Measurements from ENCODE around the gene OR10A2.
"Not testable (repeated sequence)": the region's sequence is repeated elsewhere in the genome, so short reads cannot be mapped to it uniquely, and the experiment has no call there.

Gene OR10A2, protein sequence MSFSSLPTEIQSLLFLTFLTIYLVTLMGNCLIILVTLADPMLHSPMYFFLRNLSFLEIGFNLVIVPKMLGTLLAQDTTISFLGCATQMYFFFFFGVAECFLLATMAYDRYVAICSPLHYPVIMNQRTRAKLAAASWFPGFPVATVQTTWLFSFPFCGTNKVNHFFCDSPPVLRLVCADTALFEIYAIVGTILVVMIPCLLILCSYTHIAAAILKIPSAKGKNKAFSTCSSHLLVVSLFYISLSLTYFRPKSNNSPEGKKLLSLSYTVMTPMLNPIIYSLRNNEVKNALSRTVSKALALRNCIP

DNA sequence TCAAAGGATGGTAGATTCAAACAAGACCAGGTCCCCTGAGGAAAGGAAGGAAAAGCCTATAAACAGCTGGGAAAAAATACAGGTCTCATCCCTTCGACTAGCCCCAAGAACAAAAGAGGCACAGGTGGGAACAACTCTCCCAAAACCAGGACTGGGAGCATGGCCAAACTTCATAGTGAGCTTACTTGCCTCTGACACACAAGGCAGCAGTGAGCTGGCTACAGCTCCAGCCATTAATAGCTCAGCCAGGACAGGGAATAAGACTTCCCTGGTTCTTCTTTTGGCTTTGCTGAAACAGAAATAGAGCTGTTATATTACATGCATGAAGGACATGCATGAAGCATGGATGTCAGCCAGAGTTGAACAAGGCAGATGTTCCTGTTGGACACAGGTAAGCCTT, at the start of gene OR10A2:
OR10A2 (plus strand) TSS at position 97 of the 400 bp plus-strand sequence. CDS start 6,698 bp downstream, outside the sequence.
- DNase-seq (ENCODE audit: low read depth in 2 of 2) = no peak

DNA sequence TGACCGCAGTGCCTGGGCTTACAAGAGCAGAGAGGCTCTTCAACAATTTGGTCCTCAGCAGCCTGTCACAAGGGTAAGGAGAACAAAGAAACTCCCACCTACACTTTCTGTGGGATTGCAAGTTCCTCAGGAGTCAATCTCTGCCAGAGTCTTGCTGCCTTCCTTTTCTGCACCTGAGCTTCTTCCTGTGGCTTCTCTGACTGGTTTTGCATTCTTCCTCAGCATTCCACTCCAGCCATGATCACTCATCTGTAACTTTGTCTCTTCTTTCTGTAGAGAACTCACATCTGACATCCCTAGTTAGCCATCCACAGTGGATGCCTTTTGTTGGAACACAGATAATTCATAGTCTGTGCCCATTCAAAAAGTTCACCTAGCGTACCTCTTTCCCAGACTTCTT, 49.2 kb upstream of the OR10A2 start:
- DNase-seq (ENCODE audit: low read depth in 2 of 2) = no peak

DNA sequence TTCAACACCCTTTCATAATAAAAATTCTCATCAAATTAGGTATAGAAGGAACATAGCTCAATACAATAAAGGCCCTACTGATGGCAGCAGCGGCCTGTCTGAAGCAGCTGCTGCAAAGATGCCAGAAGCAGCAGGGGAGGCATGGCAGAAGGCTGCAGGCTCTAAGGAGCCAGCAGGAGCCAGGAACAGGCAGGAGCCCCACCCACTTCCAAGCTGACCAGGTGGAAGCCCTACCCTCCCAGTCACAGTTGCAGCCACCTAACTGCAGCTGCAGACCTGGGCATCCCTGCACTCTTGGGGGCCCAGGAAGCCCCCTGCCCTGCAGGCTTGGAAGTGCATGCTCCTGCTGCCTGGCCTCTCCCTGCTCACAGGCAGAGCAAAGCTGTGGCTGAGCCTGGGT, 45.2 kb upstream of the OR10A2 start:
- DNase-seq (ENCODE audit: low read depth in 2 of 2) = no peak

DNA sequence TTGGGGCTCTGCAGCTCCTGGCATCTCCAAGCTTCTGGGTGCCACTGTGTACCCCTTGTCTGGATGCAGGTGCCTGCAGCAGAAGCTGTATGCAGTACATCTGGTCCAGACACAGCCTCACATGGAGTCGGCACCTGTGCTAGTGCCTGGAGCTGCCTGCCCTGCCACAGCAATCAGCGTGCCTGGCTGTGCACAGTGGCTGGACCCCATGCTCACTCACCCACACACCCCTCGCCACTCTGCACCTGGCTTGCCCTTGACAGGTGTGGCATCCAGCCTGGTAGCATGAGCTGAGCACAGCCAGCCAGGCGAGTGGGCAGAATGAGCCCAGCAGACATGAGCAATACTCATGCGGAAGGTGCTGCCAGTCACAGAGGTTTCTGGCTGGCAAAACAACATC, 43.9 kb upstream of the OR10A2 start:
- DNase-seq (ENCODE audit: low read depth in 2 of 2) = no peak

DNA sequence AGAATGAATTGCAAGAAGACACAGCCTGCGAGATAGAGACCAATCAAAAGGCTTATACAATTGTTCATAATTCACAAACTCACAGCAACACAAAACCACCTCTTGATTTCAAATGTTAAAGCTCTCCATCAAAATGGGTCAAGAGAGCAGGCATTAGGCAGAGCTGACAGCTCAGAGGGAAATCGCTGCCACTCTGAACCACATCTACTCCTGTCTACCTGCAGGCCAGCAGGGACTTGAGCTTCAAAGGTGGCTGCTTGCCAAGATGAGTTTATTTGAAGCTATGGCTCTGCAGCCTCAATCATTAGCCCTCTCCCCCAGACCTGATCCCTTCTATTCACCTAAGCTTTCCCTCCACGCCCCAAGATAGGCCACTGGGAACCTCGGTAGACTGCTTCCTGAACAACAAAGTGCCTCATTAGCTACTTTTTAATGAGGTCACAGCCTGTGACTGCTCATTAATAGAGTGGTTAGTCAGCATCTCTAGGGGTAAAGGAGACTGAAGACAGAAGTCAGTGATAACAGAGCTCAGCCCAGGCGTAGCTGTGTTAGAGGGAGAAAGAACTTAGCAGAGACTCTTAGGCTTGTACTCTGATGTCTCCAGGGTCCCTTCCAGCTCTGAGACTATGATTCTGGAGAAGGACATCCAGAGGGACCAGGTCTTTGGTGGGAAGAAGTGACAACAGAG, 38.6 kb upstream of the OR10A2 start:
- DNase-seq (ENCODE audit: low read depth in 2 of 2) = no peak

DNA sequence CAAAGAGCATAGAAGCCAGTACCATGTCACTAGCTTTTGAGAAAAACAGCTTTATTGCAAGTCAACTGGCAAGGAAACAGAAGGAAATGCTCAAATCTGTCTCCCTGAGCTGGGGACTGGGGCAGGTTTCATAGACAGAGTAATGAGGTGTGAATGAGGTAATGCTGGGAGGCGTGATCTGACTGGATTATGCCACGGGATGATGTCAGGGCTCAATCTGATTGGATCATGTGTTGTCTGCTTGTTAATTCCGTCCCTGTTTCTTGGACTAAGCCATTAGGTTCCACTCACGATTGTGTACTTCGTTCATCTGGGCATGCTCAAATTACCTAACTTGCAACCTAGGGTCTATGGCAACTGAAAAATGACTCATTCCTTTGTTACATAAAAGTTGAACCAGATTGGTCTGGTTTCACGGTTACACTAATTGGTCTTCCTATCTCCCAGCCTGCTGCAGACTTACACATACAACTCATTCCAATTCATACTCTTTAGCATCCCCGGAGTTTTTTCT, 37.6 kb upstream of the OR10A2 start:
- DNase-seq (ENCODE audit: low read depth in 2 of 2) = no peak

DNA sequence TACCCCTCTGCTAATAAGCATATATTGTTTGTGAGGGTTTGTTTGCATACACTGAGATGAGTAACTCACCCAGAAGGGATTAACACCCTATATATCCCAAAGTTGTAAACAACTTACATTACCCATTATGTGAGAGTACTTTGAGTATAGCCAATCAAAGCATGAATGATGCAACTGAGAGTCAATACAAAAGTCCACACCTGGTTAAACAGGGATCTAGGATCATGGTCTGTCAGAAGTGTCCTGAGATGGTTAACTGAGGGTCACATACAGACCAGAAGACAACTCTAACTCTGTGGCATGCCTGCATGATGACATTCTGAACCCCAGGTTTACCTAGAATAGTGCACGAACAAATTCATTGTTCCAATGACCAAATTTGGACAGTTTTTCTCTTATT, 34.8 kb upstream of the OR10A2 start:
- DNase-seq (ENCODE audit: low read depth in 2 of 2) = no peak

DNA sequence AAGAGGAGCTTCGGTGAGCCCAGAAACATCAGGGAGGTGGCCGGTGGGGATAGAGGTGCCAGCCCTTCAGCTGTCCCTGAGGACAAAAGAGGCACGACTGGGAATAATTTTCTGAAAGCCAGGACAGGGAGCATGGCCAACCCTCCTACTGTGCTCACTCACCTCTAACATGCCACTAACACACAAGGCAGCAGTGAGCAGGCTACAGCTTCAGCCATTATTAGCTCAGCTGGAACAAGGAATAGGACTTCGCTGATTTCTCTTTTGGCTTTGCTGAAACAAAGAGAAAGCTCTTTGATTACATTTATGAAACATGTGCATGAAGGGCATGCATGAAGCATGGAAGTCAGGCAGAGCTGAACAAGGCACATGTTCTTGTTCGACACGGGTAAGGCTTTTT, 29.5 kb upstream of the OR10A2 start:
- no peak for DNase-seq (ENCODE audit: low read depth in 2 of 2)

DNA sequence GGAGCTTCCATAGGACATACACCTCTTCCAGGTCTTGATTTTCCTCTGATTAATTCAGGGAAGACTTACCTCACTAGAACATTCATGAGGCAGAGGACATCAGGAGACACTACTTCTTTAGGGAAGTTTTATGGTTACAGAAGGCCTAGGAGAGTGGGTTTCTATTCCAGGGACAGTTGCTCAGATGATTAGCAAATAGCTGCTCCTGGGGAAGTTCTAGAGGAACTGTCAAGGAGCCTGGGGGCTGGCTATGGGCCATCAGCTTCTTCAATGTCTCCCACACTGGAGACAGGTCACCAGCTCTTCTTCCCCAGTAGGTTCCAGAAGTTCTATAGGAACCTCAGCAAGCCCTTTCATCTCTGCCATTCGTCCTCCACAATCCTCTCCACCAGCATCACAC, 28.8 kb upstream of the OR10A2 start:
- DNase-seq (ENCODE audit: low read depth in 2 of 2) = no peak

DNA sequence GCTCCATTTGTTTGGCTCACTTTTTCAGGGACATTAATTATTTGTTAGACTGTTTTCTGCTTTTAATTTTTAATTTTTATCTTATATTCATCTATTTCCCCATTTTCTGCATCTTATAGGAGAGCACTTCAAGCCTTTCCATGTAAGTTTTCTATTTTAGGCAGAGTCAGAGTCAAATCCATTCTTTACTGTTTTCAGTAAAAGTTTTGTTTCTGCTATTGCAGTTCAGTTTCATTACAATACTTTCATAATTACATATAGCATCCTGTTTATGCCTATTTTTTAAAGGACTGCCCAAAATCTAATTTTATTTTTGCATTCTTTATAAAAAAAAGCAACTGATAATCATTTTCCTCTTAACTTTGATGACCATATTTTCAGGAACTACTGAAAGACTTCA, 21.2 kb upstream of the OR10A2 start:
- no peak for DNase-seq (ENCODE audit: low read depth in 2 of 2)

DNA sequence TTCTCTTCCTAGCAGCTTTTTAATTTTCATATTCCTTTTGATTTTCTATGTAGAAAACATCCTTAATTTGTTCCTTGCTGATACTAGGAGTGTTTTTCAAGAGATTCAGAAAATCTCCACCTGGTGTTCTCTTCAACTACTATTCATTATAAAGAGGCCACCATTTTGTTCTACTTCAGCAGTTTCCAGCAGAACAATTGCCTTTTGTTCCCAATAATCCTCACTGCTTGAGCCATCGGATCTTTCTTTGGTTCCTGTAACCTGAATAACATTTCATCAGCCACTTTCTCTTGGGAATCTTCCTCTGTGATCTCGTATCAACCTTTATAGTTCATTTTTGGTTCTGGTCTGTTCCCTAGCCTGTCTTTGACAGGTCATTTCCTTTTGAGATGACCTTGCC, 19.2 kb upstream of the OR10A2 start:
- no peak for DNase-seq (ENCODE audit: low read depth in 2 of 2)

DNA sequence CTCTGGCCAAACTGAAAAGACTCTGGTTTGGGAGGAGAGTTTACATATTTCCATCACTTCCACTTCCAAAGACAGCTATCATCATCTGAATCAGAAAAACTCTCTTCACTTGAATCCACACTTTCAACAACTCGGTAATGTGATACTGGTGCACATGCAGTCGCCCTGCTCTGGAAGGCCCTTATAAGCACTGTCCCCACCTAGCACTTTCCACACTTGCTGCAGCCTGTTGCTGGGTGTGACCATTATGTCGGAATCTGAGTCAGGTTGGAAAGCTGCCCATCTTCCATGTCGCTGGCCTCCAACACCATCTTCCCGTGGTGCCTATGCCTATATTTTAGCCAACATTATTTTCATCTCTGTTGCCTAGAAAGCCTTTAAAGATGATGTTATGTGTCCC, 18.5 kb upstream of the OR10A2 start:
- no peak for DNase-seq (ENCODE audit: low read depth in 2 of 2)

DNA sequence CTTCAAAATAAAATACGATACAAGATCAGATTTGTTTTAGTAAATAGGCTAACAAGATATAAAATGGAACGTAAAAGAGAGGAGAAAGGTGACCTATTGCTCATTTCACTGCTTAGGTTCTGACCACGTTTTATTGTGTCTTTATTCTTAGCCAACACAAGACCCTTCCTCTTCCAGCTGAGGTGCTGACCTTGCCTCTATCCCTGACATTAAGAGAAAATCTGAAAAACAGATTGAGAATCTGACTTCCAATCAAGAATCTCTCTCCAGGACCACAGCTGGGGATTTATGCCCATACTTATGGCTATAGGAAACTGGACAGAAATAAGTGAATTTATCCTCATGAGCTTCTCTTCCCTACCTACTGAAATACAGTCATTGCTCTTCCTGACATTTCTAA, 17.5 kb upstream of the OR10A2 start, which contains the start of gene OR10A5:
OR10A5 (plus strand) TSS at position 301 of the 400 bp plus-strand sequence; CDS start at position 301, 0 bp downstream.
- DNase-seq (ENCODE audit: low read depth in 2 of 2) = no peak

DNA sequence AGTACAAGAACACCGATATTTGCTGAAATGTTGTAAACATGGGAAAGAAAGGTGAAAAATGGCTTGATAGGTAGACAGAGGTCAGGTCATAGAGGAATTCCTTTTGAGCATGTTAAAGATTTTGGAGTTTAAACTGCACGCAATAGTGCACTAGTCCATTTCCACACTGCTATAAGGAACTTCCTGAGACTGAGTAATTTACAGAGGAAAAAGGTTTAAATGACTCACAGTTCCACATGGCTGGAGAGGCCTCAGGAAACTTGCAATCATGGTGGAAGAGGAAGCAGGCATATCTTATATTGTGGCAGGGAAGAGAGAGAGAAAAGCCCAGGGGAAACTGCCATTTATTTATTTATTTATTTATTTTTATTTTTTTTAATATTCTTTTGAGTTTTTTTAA, 12.3 kb upstream of the OR10A2 start:
- DNase-seq (ENCODE audit: low read depth in 2 of 2) = no peak

DNA sequence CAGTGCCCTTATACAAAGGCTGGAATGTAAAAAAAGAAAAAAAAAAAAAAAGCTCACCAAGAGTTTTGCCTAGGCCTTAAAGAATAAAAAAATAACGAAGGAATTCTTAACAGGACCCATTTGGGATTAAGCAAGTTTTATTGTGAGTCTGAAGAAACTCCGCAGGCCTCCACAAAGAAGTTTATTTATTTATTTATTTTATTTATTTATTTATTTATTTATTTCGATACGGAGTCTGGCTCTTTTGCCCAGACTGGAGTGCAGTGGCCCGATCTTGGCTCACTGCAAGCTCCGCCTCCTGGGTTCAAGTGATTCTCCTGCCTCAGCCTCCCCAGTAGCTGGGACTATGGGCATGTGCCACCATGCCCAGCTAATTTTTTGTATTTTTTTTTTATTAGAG, 8.1 kb upstream of the OR10A2 start:
- DNase-seq (ENCODE audit: low read depth in 2 of 2) = not testable (repeated sequence)

DNA sequence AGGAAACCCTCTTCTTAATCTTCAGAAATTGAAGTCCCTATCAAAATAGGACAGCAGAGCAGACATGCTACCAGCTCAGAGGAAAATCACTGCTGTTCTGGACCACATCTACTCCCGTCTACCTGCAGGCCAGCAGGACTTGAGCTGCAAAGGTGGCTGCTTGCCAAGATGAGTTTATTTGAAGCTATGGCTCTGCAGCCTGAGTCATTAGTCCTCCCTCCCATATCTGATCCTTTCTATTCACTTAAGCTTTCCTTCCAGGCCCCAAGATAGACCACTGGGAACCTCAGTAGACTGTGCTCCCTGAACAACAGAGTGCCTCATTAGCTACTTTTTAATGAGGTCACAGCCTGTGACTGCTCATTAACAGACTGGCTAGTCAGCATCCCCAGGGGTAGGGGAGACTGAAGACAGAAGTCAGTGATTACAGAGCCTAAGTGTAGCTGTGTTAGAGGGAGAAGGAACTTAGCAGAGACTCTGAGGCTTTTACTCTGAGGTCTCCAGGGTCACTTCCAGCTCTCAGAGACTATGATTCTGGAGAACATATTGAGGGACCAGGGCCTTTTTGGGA, 6.8 kb upstream of the OR10A2 start:
- DNase-seq (ENCODE audit: low read depth in 2 of 2) = no peak

DNA sequence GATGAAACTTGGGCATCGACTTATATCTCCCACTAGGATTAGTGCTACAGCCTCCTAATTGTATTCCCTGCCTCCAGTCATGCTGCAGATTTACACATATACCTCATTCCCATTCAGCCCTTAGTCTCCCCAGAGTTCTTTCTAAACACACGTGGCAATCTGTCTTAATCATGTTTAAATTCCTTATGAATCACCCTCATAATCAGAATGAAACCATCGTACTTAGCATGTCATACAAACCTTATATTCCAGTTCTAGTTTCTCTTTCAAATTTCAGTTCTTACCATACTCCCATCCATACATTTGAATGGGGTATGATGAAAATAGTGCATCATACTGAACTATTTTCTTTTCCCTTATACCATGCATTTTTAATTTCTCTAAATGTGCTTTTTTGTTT, 6.0 kb upstream of the OR10A2 start:
- DNase-seq (ENCODE audit: low read depth in 2 of 2) = no peak

DNA sequence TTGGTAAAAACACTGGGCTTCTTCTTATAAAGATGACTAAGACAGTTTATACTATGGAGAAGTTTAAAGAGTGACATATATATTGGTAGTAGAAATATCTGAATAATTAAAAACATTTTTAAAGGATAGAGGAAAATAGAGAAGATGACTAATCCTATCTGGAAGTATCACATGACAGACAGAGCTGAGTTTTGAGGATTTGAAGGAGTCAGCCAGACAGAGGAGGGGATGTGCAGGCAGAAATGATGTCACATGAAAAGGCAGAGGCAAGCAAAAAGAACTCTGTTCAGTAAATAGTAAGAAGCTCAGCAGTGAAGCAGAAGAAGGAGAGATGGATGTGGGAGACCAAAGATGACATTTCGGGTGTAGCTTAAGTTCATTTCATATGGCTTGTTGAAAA, 1.6 kb downstream of the OR10A2 start:
- no peak for DNase-seq (ENCODE audit: low read depth in 2 of 2)

DNA sequence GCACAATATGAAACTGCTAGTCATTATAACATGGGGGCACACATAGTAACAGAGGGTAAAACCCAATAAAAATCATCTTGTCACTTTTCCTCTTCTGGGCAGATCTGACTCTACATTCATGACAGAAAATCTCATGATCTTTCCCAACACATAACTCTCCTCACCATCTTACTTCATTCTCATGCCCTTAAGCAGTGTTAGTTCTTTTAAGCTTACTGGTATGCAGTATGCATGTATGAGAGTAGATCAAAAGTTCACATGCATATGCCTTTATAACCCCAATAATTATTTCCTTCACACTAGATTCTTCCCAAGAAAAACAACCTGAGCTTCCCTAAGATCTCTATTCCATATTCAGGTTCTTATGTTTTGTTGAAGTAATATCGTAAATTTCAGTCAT, 8.4 kb downstream of the OR10A2 start:
- no peak for DNase-seq (ENCODE audit: low read depth in 2 of 2)

DNA sequence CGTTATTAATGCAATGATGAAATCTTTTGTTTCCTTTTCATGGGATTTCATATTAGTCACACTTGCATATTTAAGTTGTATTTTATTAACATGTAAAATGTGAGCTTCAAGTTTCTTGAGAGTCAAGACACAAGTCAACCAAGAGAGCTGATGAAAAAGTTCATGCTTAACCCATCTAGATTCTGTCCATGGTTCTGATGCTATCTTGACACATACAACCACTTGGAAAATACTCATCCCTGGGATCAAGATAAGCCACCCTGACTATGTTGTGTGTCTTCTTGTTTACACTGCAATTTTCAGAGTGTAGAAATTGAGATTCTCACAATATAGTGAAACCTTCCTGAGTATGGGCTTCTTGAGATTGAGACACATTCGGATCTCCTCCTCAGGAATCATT, 12.9 kb downstream of the OR10A2 start:
- no peak for DNase-seq (ENCODE audit: low read depth in 2 of 2)

DNA sequence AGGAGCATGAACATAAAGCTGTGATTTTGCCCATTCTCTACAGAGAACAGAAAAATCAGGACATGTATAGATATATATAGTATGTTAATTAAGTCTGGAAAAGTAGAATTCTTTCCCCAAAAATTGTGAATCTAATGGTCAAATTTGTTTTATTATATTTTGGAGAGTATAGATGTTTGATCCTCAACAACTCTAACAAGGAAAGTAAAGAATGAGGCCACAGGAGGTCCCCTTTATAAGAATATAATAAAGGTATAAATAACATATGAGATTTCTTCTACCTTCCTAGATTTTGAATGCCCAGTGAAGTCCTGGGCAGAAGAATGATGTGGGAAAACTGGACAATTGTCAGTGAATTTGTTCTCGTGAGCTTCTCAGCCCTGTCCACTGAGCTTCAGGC, 13.5 kb downstream of the OR10A2 start, which contains the start of gene OR10A4:
OR10A4 (plus strand) TSS at position 301 of the 400 bp plus-strand sequence; CDS start at position 324, 23 bp downstream.
- DNase-seq (ENCODE audit: low read depth in 2 of 2) = no peak

DNA sequence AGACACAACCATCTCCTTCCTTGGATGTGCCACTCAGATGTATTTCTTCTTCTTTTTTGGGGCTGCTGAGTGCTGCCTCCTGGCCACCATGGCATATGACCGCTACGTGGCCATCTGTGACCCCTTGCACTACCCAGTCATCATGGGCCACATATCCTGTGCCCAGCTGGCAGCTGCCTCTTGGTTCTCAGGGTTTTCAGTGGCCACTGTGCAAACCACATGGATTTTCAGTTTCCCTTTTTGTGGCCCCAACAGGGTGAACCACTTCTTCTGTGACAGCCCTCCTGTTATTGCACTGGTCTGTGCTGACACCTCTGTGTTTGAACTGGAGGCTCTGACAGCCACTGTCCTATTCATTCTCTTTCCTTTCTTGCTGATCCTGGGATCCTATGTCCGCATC, 14.1 kb downstream of the OR10A2 start:
- DNase-seq (ENCODE audit: low read depth in 2 of 2) = no peak

DNA sequence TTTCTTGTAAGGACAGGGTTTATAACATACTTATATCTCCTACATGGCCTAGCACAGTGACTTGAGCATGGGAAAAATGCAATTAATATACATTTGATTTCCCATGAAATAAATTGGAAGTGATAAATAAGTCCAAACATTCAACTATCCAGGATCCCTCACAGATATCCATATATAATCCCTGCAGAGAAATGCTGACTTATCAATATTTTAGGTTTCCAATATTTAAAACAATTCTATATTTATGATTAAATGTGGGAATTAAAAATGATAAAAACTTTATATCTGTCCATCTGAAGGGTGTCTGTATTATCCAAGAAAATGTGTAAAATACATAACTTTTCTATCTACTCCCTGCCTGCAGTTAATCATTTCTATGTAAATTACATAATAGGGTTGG, 19.9 kb downstream of the OR10A2 start:
- DNase-seq (ENCODE audit: low read depth in 2 of 2) = no peak

All from stimulated activated CD8-positive, alpha-beta memory T cell treated with anti-CD3 and anti-CD28 coated beads, Interleukin-2, amount 100 ng/mL, for 48 hours (primary cell).